ENCODE data around the gene PSTPIP2.

Gene PSTPIP2, protein sequence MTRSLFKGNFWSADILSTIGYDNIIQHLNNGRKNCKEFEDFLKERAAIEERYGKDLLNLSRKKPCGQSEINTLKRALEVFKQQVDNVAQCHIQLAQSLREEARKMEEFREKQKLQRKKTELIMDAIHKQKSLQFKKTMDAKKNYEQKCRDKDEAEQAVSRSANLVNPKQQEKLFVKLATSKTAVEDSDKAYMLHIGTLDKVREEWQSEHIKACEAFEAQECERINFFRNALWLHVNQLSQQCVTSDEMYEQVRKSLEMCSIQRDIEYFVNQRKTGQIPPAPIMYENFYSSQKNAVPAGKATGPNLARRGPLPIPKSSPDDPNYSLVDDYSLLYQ

DNA sequence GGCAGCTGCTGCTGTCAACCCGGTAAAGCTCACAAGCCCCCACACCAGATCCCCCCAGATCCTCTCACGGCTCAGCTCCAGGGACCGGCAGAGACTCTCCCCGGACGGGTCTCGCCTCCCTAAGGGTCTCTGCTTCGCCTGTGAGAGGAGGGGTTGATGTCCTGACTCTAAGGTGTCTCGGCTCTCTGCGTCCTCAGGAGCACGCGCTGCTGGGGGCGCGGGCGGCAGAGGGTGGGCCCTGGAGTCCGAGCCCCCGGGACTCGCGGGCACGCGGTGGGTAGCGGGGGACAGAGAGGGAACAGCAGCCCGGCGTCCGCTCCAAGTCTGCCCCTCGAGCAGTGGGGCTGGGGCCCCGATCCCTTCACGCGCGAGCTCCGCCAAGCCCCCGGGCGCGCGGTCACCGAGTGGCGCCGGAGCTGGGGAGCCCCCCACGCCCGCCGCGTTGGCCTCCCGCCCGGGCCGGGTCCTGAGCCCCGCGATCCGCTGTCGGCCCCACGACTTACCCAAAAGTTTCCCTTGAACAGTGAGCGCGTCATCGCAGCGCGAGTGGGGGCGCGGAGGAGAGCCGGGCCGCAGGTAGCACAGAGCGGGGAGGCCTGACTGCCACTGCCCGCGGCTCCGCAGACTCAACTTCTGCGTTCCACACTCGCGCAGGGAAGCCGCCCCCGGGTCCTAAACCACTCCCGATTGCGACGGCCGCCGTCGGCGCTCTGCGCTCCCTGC, at the start of gene PSTPIP2:
Gene PSTPIP2, minus strand, starts transcription at position 608 of the 723 bp plus-strand sequence. Its CDS starts 72 bp downstream, at position 536.
- peak; percentile 76 to 80 for DNase-seq

DNA sequence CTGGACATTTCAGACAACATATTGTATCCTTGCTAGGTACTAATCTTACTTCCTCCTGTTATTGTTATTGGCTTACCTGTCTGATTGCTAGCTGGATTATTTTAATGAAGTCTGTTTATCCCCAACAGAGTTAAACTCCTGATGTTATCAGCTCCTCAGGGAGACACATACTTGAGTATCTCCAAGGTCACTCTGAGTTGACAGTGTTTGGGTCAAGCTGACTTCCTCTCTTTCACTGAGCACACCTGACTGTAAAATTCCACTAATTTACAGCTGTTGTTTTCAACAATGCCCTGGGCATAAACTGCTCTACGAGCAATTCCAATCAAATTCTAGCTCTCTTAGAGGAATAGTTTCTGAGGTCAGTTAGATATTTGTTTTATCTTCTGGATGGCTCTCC, 41.7 kb upstream of the PSTPIP2 start:
- no peak for DNase-seq

DNA sequence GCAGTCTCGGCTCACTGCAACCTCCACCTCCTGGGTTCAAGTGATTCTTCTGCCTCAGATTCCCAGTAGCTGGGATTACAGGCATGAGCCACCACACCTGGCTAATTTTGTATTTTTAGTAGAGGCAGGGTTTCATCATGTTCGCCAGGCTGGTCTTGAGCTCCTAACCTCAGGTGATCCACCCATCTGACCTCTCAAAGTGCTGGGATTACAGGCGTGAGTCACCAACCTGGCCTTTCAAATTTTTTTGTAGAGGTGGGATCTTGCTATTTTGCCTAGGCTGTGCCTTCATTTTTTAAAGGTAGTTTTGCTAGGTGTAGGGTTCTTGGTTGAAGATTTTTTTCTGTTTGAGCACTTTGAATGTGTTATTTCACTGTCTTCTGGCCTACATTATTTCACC, 38.3 kb upstream of the PSTPIP2 start:
- DNase-seq: no peak

DNA sequence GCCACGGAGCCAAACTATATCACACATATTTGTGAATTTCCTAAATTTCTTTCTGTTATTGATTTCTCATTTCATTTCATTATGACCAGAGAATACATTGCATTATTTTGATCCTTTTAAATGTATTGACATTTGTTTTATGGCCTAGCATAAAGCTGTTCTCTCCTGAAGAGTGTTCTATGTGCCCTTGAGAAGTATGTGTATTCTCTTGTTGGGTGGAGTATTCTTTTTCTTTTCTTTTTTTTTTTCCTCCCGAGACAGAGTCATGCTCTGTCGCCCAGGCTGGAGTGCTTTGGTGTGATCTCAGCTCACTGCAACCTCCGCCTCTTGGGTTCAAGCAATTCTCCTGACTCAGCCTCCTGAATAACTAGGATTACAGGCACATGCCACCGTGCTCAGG, 37.3 kb upstream of the PSTPIP2 start:
- DNase-seq: no peak

DNA sequence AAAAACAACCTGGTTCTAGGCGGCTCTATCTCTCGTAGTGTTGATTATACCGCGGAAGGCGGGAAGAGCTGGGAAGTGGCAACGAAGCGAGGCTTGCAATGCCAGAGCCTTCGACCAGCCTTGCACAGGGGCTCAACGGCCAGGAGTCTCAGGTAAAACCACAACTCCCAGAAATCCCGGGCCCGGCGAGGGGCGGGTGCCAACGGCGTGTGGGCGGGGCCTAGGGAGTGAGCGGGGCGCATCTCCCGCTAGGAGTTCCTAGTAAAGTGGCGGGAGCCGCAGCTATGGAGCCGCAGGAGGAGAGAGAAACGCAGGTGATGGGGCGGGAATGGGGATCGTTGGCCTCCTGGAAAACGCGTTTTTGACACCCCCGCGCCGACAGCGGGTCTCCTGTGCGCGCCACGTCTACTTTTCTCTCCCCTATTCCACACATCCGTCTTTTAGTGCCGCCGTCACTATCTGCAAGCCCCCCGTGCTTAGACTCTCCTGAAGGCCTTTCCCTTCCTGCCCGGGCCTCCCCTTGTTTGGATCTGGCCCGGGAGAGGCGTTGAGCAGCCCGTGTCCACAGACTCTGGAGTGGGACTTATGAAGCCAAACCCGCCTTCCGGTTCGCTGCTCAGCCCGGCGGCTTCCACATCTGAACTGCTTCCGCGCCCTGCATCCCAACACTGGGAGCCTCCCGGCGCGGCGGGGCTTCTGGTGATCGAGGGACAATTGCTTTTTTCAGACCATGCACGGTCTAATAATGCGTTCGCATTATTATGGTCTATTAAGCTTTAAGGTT, 32.3 kb upstream of the PSTPIP2 start, which contains the start of gene HAUS1:
Gene HAUS1, plus strand, starts transcription at position 258 of the 784 bp plus-strand sequence. Its CDS starts 27 bp downstream, at position 285.
- DNase-seq: peak; percentile 92 to 94

DNA sequence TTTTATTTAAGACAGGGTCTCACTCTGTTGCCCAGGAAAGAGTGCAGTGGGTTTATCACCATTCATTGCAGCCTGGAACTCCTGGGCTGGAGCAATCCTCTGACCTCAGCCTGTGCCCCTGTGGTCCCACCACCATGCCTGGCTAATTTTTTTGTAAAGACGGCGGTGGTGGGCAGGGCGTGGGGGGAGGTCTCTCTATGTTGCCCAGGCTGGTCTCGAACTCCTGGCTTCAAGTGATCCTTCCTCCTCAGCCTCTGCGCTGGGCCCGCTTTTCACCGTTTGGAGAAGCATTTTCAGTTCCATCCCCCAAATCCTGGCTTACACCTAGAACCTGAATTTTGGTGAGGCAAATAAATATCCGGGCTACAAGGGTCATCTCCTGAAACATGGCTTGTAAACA, 27.4 kb upstream of the PSTPIP2 start:
- no peak for DNase-seq

DNA sequence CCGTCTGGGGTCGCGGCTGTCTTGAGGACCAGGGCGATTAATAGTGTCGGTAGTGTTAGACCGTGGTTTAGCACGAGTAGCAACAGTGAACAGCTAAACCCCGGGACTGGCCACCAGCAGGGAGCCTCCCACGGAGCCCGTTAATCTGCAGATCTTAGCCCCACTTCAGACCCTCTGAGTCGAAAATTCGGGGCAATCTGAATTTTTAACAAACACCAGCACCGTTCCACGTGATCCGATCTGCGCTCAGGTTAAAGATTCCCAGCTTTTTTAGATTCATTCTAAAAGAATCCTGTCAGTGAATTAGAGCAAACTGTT, 26.5 kb upstream of the PSTPIP2 start:
- DNase-seq: no peak

DNA sequence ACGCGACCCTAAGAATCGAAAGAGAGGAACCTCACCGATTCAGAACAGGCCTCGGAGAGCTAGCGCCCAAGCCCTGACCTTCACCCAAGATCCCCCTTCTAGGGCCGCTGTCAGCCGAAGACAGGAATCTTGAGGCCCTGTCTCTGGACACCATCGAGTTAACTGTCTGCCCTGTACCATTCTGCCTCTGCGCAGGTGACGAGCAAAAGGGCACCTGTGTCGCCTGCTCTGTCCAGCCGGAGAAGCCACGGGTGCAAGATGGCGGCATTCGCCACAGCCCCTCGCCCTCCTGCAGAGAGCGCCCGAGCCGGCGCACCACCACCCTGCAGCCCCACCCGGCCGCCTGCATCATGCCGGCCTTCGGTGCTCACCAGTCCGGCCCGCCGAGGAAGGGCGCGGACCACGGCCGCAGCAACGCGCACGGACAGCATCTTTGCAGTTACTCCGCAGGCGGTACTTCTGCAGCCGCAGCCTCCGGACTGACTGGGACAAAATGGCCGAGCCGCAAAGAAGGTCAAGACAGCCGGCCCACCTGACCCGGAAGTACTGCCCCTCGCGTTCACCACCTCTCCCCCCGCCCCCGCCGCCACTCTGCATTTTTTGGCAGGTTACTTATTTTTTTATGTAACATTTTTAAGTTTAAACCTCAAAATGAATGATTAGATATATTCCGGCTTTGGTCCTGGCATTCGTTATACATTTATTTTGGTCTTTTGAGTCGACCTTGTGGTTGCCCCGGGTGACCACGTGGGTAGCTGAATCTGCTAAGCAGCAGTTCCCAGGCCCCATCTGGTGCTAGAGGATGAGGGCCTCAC, 25.9 kb upstream of the PSTPIP2 start, which contains the start of gene ATP5F1A:
Gene ATP5F1A, minus strand, starts transcription at position 496 of the 815 bp plus-strand sequence. Its CDS starts 65 bp downstream, at position 431.
- DNase-seq: peak; percentile 87 to 90

DNA sequence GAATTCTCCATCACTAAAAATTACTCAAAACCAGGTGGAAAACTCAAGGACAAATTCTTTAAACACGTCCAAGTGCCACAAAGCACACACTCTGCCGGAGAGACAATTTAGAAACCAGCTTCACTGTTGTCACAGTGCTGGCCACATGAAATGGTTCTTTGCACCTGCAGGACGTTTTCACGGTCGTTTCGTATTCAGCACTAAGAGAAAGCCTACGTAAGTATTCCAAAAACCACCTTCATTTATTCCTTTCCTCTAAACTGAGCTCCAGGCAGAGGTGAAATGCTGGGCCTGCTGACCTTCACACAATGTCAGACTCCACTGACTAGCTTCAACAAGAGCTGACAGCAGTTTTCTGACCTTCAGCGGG, 25.4 kb upstream of the PSTPIP2 start:
- no peak for DNase-seq

DNA sequence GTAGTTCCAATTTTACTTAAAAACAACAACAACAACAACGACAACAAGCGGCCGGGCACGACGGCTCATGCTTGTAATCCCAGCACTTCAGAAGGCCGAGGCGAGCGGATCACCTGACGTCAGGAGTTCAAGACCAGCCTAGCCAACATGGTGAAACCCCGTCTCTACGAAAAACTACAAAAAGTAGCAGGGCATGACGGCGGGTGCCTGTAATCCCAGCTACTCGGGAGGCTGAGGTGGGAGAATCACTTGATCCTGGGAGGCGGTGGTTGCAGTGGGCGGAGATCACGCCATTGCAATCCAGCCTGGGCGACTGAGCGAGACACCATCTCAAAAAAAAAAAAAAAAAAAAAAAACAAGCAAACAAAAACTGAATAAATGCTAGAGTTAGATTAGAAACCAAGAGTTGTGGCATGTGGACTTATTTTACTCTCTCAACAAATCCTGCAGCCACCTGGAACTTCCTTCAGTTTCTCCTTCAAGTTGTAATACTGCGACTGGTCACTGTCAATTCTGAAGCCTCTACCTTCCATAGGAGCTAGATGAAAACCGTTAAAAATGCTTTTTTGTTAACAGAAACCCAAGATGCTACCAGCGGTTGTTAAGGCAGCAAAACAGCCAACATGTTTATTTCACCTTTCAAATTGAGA, 24.7 kb upstream of the PSTPIP2 start:
- DNase-seq: peak in 1 of 2 experiments; percentile 39

DNA sequence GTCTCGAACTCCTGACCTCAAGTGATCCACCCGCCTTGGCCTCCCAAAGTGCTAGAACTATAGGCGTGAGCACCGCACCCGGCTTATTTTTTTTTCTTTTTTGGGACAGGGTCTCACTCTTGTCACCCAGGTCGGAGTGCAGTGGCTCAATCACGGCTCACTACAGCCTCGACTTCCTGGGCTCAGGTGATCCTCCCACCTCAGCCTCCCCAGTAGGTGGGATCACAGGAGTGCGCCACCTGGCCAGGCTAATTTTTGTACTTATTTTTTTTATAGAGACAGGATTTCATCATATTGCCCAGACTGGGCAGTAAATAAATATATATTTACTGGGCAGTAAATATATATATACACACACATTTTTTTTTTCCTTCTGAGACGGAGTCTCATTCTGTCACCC, 23.5 kb upstream of the PSTPIP2 start:
- DNase-seq: no peak

DNA sequence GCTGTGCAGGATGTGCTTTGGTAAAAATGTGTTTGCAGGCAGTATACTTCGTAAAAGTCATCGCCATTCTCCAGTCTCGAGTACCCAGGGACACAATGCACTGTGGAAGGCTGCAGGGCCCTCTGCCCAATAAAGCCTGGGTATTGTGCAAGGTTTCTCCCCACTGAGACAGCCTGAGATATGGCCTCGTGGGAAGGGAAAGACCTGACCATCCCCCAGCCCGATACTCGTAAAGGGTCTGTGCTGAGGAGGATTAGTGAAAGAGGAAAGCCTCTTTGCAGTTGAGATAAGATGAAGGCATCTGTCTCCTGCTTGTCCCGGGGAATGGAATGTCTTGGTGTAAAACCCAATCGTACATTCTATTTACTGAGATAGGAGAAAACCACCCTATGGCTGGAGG, 16.4 kb upstream of the PSTPIP2 start:
- DNase-seq: peak in 1 of 2 experiments; percentile 14

DNA sequence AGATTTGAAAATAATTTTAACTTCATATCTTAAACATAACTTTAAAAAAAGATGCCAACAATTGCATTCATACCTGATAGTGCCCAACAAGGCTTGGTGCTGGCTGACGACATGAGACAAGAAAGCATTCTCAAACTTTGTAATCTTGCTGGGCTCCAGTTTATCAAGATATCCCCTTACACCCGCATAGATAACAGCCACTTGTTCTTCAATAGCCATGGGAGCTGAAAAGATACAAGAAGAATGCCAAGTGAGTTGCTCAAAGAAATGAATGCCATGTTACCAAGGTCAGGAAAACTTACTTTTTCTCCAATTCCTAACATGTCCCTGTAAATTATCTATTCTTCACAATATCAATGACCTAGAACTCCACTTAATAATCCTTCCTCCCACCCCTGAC, 12.4 kb upstream of the PSTPIP2 start:
- no peak for DNase-seq

DNA sequence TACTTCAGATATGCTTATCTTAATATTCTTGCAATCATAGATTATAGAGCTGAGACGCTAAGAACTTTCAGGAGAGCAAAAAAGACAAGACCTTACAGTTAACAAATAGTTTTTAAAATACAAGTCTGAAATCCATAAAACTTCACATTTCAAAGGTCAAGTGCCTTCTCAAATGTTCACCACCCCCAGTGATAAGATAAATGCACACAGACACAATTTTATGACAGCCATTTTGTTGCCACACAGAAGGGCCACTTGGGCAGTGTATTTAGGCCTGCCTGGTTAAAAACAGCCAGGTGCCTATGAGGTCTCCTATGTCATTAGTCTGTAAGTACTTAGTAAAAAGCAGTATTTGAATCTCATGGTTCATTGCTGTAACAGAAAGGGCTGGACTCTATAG, 8.1 kb upstream of the PSTPIP2 start:
- DNase-seq: no peak

DNA sequence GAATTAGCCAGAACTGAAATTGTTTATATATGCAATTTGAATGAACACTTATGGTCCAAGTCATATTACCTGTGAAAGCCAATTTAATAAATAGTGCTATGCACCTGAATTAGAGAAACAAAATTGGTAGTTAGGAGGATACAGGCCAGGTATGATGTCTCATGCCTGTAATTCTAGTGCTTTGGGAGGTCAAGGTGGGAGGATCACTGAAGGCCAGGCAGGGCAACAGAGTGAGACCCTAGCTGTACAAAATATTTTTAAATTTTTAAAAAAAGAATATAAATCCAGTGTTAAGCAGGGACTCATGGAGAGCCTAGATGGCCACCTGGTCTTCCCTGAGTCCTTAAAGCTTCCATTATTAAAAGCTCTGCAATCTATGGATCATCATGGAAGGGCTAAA, 7.3 kb upstream of the PSTPIP2 start:
- no peak for DNase-seq

DNA sequence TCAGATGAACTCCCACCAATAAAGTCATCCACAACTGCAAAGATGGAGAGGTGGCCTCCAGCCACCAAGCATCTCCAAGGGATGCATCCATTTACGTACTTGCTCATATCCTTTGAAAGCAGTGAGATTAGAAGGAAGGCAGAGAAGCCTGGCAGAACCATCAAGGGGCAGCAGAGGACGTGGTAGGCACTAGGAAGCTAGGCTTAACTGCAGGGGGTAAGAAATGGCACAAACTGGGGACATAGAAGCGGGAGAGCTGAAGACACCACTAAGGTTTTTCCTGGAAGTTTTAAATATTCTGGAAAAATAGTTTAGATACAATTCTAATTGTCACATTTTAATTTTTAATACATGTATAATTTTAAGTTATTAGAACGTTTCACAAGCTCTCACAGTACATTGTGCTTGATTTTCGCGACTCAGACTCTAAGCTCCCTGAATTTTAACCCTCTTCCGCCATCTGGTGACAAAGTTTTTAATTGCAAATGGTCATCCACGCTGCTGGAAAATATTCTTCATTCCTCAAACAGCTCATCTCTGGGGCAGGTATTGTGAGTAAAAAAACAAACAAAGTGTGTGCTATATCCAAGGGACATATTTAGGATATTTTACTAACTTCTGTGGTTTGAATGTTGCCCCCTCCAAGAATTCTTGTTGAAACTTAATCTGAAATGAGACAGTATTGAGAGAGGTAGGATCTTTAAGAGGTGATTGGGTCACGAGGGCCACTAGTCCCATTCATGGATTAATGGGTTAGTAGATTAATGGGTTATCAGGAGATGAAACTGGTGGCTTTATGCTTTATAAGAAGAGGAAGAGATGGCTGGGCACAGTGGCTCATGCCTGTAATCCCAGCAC, 1.6 kb upstream of the PSTPIP2 start:
- peak; percentile 59 to 66 for DNase-seq

DNA sequence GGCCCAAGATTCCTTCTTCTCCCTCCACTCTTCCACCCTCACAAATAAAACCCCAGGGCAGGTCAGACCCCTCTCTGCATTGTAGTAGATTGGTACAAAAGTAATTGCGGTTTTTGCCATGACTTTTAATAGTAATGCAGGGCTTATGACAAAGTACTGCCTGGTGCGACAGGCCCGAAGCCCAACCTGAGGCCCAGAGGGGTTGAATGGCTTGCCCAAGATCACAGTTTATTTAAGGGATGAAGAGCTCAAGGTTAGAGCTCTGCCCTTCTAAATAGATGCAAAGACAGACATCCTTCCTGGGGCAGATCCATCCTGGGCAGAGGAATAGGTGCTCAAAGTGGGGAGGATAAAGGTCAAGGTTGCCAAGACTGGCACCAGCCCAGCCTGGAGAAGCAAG, 899 bp upstream of the PSTPIP2 start:
- DNase-seq: peak in 1 of 2 experiments; percentile 26

DNA sequence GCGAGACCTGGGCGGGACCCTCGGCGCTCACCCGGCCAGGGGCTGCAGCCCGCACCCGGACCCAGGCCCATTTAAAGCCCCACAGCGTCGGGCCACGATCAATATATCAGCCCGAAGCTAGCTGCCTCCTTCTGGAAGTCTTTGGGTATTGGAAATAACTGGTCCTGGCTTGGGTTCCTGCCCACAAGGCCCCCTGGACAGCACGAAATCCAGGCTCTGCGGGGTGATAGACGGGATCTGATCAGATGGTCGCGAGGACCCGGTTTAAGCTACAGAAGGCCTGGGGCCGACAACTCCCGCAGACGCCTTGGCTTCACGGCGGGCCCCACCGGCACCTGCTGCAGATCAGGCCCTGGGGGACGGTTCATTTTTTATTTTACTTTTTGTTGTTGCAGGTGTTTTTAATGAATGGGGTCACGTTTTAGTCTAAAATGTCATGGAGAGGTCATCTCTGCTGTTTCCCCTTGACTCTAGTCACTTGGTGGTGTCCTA, 362 bp upstream of the PSTPIP2 start:
- no peak for DNase-seq

DNA sequence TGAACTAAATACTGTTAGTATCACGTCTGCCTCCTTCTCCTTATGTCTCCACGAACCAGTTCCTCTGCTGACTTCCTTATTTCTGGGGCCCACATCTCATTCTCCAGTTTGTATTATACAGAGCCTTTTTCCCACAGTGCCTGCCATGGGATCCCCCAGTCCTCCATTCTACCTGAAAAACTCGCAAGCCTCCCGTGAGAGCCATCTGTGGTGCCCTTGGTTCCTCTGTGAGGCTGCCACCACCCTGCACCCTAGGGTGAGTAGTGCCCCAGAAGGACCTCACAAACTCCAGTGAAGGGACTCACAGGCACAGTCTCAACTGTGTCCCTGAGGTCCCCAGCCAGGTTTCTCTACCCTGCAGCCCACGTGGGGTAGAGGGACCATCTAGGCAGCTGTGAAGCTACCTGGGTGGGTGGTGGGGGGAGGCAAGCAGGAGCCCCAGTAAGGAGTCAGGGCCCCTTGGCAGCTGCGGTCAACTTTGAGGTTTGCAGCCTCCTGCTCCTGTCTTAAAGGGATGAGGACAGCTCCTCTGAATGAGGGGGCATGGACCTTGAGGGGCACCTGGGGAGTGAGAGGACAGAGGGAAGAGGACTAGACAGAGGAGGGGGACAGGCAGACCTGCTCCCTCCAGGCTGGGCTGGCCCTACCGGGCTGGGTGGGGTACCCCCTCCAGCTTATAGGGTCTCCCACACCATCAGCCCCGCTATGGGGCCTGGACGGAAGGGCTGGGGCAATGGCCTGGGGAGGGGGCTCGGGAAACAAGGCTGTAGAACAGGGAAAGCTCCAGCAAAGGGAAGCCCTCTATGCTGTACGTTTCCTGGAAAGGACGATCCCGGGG, 1.0 kb downstream of the PSTPIP2 start:
- peak; percentile 48 to 59 for DNase-seq

DNA sequence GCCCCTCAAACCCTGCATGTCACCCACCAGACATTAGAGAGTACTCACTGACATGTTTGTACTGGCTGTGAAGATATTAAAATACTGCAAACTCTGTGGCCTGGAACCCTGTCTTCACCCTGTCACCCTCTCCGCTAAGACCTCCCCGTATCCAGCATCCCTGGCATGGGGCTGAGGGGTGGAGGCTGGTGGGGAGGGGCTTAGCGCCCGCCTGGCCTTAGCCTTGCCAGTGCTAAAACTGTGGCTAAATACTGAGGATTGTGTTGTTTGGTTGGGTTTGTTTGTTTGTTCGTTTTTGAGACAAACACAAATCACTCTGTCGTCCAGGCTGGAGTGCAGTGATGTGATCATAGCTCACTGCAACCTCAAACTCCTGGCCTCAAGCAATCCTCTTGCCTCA, 1.8 kb downstream of the PSTPIP2 start:
- peak in 1 of 2 experiments; percentile 15 for DNase-seq

All from activated T-cell treated with anti-CD3 and anti-CD28 coated beads, Interleukin-2, amount 50 U/mL, for 48 hours (primary cell).